ELR (cell line): ENCODE measurements around the gene ZNF207.
"Not testable (repeated sequence)": the region's sequence is repeated elsewhere in the genome, so short reads cannot be mapped to it uniquely, and the experiment has no call there.

ENCODE experiments used
- DNase-seq: peaks from one replicate; pipeline ENCODE4 v3.0.0-alpha.2; 2015; ENCODE audit warnings: low read depth

ZNF207 gene

DNA sequence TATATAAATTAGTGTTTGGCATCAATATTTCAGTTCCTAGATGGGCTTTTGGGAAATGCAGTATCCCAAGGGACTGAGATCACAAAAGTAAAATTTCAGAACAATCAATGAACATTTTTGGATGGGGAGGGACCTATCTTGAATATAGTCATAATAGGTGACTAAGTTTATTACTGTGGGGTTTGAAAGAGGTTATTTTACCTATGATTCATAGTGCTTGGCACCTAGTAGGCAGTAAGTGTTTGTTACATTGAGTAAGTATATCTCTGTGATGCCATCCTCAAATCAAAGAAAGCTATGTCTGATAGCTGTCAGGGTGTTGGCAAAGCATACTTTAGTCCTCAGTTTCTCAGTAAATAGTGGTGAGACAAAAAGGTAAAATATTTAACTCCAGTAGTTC is 36.9 kb downstream of the ZNF207 start:
- DNase-seq: peak; percentile 43

DNA sequence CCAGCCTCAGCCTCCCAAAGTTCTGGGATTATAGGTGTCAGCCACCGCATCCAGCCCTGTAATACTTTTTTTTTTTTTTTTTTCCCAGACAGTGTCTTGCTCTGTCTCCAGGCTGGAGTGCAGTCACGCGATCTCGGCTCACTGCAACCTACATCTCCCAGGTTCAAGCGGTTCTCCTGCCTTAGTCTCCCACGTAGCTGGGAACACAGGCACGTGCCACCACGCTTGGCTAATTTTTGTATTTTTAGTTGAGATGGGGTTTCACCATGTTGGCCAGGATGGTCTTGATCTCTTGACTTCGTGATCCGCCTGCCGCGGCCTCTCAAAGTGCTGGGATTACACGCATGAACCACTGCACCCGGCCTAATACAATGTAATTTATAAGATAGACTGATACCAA is 38.2 kb downstream of the ZNF207 start:
- not testable (repeated sequence) for DNase-seq

DNA sequence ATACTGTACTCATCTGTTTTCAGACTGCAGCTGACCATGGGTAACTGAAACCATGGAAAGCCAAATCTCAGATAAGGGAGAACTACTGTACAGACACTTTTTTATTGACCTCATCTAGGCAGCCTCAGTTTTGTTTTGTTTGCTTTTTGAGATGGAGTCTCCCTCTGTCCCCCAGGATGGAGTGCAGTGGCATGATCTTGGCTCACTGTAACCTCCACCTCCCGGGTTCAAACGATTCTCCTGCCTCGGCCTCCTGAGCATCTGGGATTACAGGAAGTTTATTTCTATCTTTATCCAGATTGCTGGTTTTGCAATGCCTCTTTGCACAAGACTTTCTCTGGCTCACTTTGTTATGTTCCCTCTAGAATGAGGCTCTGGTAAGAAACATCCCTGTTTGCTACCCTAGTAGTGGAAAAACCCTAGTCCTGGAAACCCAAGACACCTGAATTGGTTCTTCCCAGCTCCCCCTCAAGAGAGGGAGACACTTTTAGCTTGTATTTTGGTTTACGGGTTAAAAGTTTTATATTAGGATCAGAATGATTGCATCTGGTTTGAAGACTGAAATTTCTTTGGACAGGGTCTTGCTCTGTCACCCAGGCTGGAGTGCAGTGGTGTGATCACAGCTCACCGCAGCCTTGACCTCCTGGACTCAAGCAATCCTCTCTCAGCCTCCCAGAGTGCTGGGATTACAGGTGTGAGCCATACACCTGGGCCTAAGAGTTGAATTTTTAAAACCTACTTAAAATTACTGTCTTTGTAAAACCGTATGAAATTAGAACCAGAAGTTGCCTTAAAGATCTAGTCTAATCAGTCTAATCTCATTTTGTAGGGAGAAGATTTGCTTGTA is 38.9 kb downstream of the ZNF207 start:
- no peak for DNase-seq

DNA sequence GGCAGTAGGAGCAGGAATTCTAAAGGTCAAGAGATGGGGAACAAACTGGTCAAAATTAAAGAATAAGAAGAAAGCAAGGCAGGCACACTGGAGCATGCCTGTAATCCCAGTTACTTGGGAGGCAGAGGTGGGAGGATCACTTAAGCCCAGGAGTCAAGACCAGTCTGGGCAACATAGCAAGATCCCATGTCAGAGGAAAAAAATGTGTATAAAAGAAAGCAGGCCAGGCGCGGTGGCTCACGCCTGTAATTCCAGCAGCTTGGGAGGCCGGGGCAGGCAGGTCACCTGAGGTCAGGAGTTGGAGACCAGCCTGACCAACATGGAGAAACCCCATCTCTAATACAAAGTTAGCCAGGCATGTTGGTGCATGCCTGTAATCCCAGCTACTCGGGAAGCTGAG is 43.9 kb downstream of the ZNF207 start:
- no peak for DNase-seq

DNA sequence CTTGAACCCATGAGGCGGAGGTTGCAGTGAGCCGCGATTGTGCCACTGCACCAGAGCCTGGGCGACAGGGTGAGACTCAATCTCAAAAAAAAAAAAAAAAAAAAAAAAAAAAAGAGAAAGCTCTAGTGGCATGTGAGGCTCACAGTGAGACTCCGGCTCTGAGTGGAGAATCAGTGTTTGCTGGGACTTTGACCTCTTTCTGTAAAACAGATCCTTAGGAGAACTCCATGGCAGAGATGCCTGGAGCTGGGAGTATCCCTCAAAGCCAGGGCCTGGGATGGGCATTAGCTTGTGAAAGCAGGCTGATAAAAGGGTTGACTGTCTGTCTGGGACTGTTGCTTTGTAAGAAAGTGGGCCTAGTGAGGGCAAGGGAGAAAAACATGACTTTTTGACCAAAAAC is 46.4 kb downstream of the ZNF207 start:
- DNase-seq: no peak

DNA sequence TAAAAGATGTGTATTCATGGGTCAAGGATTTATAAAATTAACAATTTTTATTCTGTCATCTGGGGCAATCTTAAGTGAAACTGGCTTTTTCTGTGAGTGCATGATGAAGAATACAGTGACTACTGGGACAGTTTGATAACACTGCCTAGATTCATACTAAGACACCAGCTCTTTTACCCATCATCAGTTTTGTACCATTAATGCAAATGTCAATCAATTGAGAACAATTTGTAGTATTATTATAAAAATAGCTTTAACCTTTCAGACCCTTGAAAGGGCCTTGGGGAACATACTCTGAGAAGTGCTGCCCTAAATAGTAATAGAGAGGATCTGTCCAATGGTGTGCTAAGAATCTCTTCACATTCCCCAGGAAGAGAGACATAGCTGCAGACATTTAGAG is 49.0 kb downstream of the ZNF207 start:
- DNase-seq: no peak

DNA sequence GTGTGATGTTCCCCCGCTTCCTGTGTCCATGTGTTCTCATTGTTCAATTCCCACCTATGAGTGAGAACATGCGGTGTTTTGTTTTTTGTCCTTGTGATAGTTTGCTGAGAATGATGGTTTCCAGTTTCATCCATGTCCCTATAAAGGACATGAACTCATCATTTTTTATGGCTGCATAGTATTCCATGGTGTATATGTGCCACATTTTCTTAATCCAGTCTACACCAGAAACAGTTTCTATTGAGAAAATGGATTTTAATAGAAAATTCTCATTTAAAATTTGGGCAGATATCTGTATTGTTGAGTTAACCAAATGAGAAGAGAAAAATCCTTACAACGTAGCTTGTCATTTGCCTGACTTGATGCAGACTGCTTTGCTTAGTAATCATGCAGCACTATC is 60.1 kb downstream of the ZNF207 start:
- DNase-seq: not testable (repeated sequence)

DNA sequence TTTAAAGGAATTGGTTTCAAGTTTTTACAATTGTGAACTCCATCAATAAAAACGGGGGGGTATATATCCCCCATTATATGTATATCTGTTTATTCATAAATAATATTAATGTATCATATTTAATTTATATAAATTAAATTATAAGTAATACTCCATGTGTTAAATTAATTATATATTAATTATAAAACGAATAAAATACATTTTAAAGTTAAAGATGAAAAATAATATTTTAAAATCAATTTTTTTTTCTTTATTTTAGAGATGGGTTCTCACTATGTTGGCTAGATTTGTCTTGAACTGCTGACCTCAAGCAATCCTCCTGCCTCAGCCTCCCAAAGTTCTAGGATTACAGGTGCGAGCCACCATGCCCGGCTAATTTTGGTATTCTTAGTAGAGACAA is 76.9 kb downstream of the ZNF207 start:
- DNase-seq: no peak

DNA sequence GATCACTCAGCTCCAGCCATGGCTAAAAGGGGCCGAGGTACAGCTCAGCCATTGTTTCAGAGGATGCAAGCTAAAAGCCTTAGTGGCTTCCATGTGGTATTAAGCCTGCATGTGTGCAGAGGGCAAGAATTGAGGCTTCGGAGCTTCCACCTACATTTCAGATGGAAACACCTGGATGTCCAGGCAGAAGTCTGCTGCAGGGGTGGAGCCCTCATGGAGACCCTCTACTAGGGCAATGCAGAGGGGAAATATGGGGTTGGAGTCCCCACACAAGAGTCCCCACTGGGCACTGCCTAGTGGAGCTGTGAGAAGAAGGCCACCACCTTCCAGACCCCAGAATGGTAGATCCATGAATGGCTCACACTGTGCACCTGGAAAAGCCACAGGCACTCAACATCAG is 79.6 kb downstream of the ZNF207 start:
- DNase-seq: no peak
